Thymus (tissue), 11 donors: ENCODE results near the gene SPDEF. TPM values are rescaled to one million over a fixed set of nuclear protein-coding genes. Genes with fewer than 3 reads are reported as not detected.

Experiments
- DNase-seq, 9 donors: peaks; one replicate each; pipeline ENCODE4 v3.0.0-alpha.2; 2013; ENCODE audit warnings: low spot score in 9 of 9, low read depth in 6 of 9, missing footprints in 1 of 9
- H3K27ac ChIP-seq, 2 donors: one replicate each; pipeline ENCODE4 v1.5.1; 2013; ENCODE audit warnings: control low read depth in 1 of 2, low read depth in 1 of 2, low read length in 1 of 2, mild to moderate bottlenecking in 1 of 2, moderate library complexity in 1 of 2
- H3K27me3 ChIP-seq, 2 donors: one replicate each; pipeline ENCODE4 v1.5.1; 2013; ENCODE audit warnings: low read length in 1 of 2; ENCODE audit not compliant: control insufficient read depth in 2 of 2, insufficient read depth in 1 of 2
- H3K36me3 ChIP-seq, 2 donors: one replicate each; pipeline ENCODE4 v1.5.1; 2013; ENCODE audit warnings: low read length in 1 of 2, mild to moderate bottlenecking in 1 of 2, moderate library complexity in 1 of 2; ENCODE audit not compliant: control insufficient read depth in 2 of 2, insufficient read depth in 2 of 2
- H3K4me1 ChIP-seq, 2 donors: one replicate each; pipeline ENCODE4 v1.5.1; 2013; ENCODE audit warnings: low read length in 2 of 2; ENCODE audit not compliant: control insufficient read depth in 2 of 2, insufficient read depth in 2 of 2
- H3K4me3 ChIP-seq, 2 donors: one replicate each; pipeline ENCODE4 v1.5.1; 2013; ENCODE audit warnings: low read length in 2 of 2, control low read depth in 1 of 2, mild to moderate bottlenecking in 1 of 2
- H3K9me3 ChIP-seq, 2 donors: one replicate each; pipeline ENCODE4 v1.5.1; 2013; ENCODE audit warnings: low read length in 1 of 2, mild to moderate bottlenecking in 1 of 2; ENCODE audit not compliant: control insufficient read depth in 2 of 2, insufficient read depth in 1 of 2
- WGBS: extraction: QIAGEN DNeasy Blood & Tissue Kit; methylation state at CpG from one replicate; pipeline ENCODE4 v1.1.7; 2013; 5-methylcytosine and 5-hydroxymethylcytosine counted together
- polyA plus RNA-seq: library from polyadenylated mRNA; stranded (reverse); fragments of 200-250 nt; gene quantifications from one replicate; pipeline ENCODE4 v1.2.3, GENCODE V29; 2013
- total RNA-seq: library from RNA; stranded (reverse); fragments of 120-200 nt; gene quantifications from one replicate; pipeline ENCODE4 v1.2.4, GENCODE V29; 2013
- donor health status: healthy.

SPDEF gene
- total and polyA plus RNA-seq, 2 donors: 0.14 to 0.55 TPM

DNA sequence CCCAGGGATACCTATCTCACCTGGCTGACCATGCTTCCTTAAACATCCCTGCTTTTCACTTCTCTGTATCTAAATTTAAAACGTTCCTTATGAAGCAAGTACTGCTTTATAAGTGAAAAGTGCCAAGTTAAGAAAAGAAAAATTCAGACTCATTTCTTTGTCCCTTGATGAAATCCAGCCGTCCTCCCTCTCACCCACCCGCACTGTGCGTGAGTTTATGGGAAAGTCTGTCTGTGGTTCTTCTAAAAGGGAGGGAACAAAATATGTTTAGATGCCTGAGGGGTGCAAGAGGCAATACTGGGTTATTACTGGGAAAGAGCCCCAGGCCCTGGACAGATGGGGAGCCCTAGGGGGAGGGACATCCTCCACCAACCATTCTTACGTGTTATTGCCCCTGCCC, 31.2 kb downstream of the SPDEF start:
- H3K9me3 ChIP-seq: no peaks in the 10 kb centered on the region
- H3K4me3 ChIP-seq: no peak overlapping the region
- no peak overlapping the region for H3K27ac ChIP-seq
- H3K27me3 ChIP-seq: peaks cover 0 to 2% of the 10 kb centered on the region in 2 donors
- 96% methylated on average over 5 of the region's 5 CpGs for WGBS
- DNase-seq: no peak
- no peaks in the 10 kb centered on the region for H3K36me3 ChIP-seq
- H3K4me1 ChIP-seq: peaks cover 4 to 9% of the 10 kb centered on the region in 2 donors

DNA sequence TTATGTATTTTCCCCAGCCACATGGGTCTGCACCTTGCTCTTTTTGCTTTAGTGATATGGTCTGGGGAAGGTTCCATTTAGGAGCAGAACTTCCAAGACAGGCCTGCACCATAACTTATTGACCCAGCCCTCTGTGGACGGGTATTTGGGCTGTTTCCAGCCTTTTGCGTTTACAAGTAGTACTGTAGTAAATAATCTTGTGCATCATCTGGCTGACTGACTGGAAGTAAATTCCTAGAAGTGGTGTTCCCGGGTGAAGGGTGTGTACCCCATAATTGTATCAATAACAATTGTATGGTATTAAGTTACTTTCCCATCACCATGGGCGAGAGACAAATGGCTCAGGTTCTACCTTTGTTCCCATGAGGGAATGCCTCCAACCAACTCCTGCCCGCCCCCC, 31.6 kb downstream of the SPDEF start:
- Histone ChIP-seq H3K4me3 (no peak overlapping the region), H3K36me3 (no peaks in the 10 kb centered on the region), H3K4me1 (peaks cover 4 to 9% of the 10 kb centered on the region in 2 donors), H3K27ac (no peak overlapping the region), H3K9me3 (no peaks in the 10 kb centered on the region), H3K27me3 (no peaks in the 10 kb centered on the region)
- 98% methylated on average over 5 of the region's 5 CpGs for WGBS
- DNase-seq: no peak

DNA sequence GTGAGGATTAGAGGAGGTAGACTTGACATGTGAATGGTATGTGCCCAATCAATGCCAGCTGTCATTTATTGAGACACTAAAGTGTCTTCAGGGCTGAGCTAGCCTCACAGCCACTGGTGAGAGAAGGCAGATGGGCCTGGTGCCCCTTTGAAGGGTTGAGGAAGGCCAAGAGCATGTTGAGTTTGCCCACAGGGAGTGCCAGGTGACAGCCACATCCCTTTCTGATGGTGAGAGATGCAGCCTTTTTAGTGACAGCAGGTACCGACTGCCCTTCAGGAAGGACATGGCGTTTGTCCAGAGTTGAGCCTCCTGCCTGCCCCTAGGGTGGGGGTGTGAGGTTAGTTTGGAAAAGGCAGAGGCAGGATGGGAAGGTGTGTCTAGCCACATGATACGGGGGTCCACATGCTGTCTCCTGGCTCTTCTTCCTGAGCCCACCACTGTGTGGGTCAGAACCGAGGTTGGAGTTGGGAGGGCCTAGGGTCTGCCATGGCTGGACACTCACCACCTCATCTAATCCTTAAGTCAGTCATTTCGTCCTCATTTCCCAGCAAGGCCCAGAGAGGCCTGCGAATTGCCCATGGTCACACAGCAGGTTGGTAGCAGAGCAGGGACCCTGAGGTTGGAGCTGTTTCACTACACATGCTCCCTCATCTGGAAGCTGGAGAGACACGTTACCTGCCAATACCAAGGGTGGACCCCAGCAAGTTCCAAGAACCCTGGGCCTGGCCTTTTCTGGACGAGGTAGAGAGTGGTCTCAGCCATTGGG, 32.5 kb downstream of the SPDEF start:
- Histone ChIP-seq H3K27me3 (no peaks in the 10 kb centered on the region), H3K36me3 (no peaks in the 10 kb centered on the region), H3K4me1 (peaks cover 4 to 9% of the 10 kb centered on the region in 2 donors), H3K4me3 (no peak overlapping the region), H3K27ac (no peak overlapping the region), H3K9me3 (no peaks in the 10 kb centered on the region)
- no peak for DNase-seq
- WGBS: 96% methylated on average over 8 of the region's 8 CpGs

DNA sequence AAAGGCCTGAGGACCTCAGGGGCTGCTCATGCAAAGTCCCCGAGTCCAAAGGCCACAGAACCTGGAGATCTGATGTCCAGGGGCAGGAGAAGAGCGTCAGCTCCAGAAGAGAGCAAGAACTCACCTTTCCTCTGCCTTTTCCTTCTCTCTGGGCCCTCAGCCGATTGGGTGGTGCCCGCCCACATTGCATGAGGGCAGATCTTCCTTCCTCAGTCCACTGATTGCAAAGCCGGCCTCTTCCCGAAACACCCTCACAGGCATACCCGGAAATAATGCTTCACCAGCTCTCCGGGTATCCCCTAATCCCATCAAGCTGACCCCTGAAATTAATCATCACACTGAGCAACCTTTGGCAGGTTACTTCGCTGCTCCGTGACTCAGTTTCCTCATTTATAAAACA, 33.4 kb downstream of the SPDEF start:
- Histone ChIP-seq H3K4me1 (peaks cover 4 to 9% of the 10 kb centered on the region in 2 donors), H3K9me3 (no peaks in the 10 kb centered on the region), H3K4me3 (no peak overlapping the region), H3K27me3 (no peaks in the 10 kb centered on the region), H3K36me3 (no peaks in the 10 kb centered on the region), H3K27ac (no peak overlapping the region)
- DNase-seq: no peak
- 92% methylated on average over 10 of the region's 10 CpGs for WGBS

DNA sequence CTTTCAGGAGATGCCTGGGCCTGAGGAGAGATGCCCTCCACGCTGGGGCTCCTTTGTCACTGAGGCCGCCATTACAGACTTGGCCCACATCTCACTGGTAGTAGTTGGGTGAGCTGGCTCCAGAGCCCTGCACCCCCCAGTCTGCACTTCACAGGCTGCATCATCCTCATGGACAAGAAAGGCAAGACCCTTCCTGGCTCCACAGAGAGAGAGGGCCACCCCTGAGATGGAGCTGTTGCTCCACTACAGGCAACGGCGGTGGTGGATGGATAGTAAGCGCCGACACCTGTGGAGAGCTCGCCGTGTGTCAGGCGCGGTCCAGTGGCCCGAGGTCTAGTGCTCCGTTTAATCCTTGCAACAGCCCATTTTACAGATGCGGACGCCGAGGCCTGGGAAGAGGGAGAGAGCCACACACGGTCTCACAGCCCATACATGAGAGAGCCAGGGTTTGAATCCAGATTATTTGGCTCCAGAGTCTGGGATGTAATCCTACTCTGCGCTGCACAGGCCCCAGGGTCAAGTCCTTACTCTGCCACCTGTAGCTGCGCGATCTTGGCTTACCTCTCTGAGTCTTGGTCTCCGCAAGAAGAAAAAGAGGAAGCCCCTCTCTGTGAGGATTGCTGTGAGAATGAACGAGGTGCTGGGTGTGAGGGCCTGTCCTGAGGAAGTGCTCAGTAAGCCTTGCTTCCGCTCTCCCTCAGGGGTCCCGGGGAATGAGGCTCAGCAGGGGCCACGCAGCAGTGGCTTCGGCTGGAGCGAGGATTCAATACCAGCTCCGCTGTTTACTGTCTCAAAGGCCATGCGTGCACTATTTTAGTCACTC, 34.5 kb downstream of the SPDEF start:
- DNase-seq: no peak
- 72% methylated on average over 28 of the region's 28 CpGs for WGBS
- H3K4me1 ChIP-seq: peaks cover 3 to 4% of the 10 kb centered on the region in 2 donors

DNA sequence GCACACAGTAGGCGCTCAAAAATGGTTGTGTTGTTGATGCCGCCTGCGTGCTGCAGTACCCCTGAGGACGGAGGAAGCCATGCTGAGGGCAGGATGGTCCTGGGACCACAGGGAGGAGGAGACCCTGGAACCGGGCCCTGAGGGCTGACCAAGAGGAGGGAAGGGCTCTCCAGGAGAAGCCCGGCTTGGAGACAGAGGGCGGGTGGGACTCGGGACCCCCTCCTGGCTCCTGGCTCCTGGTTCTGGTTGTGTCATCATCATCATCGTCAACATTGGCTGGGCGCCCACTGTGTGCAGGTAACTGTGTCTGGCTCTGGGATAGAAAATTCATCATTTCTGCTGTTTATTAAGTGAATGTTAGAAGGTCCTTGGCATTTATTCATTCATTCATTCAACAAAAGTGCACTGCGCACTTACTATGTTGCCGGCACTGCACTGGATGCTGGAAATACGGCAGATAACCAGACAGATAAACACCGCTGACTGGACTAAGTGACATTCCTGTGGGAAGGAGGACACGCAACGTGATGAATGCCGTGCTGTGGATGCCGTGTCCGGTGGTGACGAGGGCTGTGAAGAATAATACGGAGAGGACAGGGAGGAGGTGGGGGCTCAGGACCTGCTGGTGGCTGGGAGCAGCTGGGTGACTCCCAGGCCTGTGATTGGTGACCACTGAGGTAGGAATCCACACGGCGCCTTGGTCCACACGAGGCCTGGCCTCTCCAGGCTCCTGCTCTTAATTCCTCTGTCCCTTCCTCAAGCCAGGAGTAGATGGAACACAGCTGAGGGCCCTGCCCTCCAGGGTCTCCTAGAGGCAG, 35.3 kb downstream of the SPDEF start:
- no peak for DNase-seq
- no peak overlapping the region for H3K27ac ChIP-seq

More for the DNA sequence above, 34.5 kb downstream of the SPDEF start:
- Histone ChIP-seq H3K27me3 (no peaks in the 10 kb centered on the region), H3K36me3 (no peaks in the 10 kb centered on the region), H3K27ac (no peak overlapping the region), H3K9me3 (no peaks in the 10 kb centered on the region), H3K4me3 (no peak overlapping the region)

DNA sequence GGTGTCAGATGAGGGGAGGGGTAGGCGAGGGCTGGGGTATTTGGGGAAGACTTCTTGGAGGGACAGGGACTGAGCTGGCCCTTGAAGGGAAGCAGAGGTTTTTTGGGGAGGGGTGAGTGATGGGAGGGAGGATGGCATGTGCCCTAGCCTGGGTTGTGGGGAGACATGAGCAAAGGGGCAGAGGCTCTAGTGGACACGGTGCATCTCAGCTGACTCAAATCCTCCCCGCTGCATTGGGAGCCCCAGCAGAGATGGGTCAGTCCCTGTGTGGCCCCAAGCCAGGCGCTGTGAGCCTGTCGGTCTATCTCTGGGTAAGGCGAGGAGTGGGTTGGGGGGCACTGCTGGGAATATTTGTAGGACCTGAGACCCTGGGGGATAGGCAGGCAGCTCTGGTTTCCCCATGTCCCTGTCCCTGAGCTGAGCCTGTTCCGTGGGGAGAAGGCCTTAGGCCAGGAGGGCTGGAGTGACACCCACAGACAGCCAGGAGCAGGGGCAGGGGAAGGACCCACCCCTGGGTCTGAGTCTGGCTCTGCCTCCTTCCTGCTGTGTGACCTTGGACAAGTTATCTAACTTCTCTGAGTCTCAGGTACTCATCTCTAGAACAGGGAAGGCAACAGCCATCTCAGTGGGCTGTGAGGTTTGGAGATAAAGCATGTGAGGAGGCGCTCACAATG, 36.0 kb downstream of the SPDEF start:
- Histone ChIP-seq H3K4me3 (no peak overlapping the region), H3K36me3 (no peaks in the 10 kb centered on the region), H3K4me1 (no peaks in the 10 kb centered on the region), H3K27me3 (peaks cover 0 to 4% of the 10 kb centered on the region in 2 donors), H3K27ac (no peak overlapping the region), H3K9me3 (no peaks in the 10 kb centered on the region)
- no peak for DNase-seq
- 98% methylated on average over 8 of the region's 8 CpGs for WGBS

More for the DNA sequence above, 35.3 kb downstream of the SPDEF start:
- WGBS: 97% methylated on average over 24 of the region's 24 CpGs
- no peaks in the 10 kb centered on the region for H3K36me3 ChIP-seq
- H3K4me3 ChIP-seq: no peak overlapping the region
- no peaks in the 10 kb centered on the region for H3K9me3 ChIP-seq
- H3K4me1 ChIP-seq: no peaks in the 10 kb centered on the region
- no peaks in the 10 kb centered on the region for H3K27me3 ChIP-seq

DNA sequence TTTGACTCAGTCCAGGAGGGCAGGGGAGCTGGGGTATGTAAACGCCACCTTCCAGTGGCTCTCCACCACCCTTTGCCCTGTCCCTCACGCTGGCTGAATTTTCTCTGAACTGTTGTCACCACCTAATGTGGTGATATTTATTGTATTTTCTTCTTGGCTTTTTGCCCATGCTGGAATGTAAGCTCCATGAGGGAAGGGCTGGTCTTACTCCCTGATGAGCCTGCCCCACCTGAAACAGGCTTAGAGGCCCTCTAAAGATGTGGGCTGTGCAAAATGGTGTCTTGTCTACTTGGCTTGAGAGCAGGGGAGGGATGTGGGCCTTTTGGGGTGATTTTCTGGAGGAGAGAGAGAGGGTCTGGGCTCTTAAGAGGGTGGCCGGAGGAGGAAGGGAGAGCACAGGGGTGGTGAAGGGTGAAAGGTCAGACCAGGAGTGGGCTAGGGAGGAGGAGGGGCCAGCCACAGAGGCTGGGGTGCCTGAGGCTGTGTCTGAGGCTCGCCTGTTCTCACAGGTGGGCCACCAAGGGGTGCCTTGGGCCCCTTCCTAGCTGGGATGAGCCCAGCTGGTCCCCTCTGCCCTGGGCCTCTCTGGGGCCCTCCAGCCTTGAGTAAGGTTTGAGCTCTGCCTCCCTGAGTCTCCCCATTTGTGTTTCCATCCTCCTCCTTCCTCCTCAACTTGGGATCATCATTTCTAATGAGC, 37.3 kb downstream of the SPDEF start:
- Histone ChIP-seq H3K36me3 (no peaks in the 10 kb centered on the region), H3K9me3 (no peaks in the 10 kb centered on the region), H3K4me3 (no peak overlapping the region), H3K27ac (no peak overlapping the region), H3K4me1 (no peaks in the 10 kb centered on the region), H3K27me3 (peaks cover 0 to 12% of the 10 kb centered on the region in 2 donors)
- WGBS: 92% methylated on average over 4 of the region's 4 CpGs
- no peak for DNase-seq
